Uterus (tissue), 4 donors: ENCODE results near the gene FUNDC2. TPM values are rescaled to one million over a fixed set of nuclear protein-coding genes. Genes with fewer than 3 reads are reported as not detected.

Experiments
- DNase-seq, 2 donors: peaks; one replicate each; pipeline ENCODE4 v3.0.0-alpha.2; 2019 to 2020
- H3K27ac ChIP-seq, 2 donors: fragments of 200-600 bp; sonication (generic); 1 replicate in 1 of 2; 2 replicates in 1 of 2; pipeline ENCODE4 v1.5.1; 2016 to 2018
- H3K27me3 ChIP-seq, 2 donors: fragments of 200-600 bp; sonication (generic); one replicate each; pipeline ENCODE4 v1.5.1; 2018 to 2019; ENCODE audit warnings: control low read depth in 1 of 2
- H3K36me3 ChIP-seq, 2 donors: fragments of 200-600 bp; sonication (generic); one replicate each; pipeline ENCODE4 v1.5.1; 2019; ENCODE audit warnings: control low read depth in 1 of 2
- H3K4me1 ChIP-seq, 2 donors: fragments of 200-600 bp; sonication (generic); one replicate each; pipeline ENCODE4 v1.5.1; 2018 to 2019; ENCODE audit warnings: control low read depth in 1 of 2
- H3K4me3 ChIP-seq, 2 donors: fragments of 200-600 bp; sonication (generic); 1 replicate in 1 of 2; 2 replicates in 1 of 2; pipeline ENCODE4 v1.5.1; 2018 to 2019; ENCODE audit warnings: mild to moderate bottlenecking in 1 of 2
- H3K9me3 ChIP-seq, 2 donors: fragments of 200-600 bp; sonication (generic); one replicate each; pipeline ENCODE4 v1.5.1; 2019; ENCODE audit warnings: control low read depth in 1 of 2
- CTCF ChIP-seq, 4 experiments: fragments of 200-600 bp in 2 of 4; fragments of 450-650 bp in 2 of 4; sonication (generic) in 2 of 4; IDR thresholded peaks; one replicate each; pipeline ENCODE4 v1.5.1; 2016 to 2019; ENCODE audit warnings: antibody characterized with exemption in 4 of 4, mild to moderate bottlenecking in 2 of 4, moderate library complexity in 1 of 4
- POLR2A ChIP-seq, 2 donors: fragments of 450-650 bp; IDR thresholded peaks; one replicate each; pipeline ENCODE4 v1.6.1; 2016; ENCODE audit warnings: antibody characterized with exemption in 2 of 2, mild to moderate bottlenecking in 1 of 2, moderate library complexity in 1 of 2
- intact Hi-C: fragments of 100-400 bp; cut with DNase I; formaldehyde crosslinking; loops from one replicate; pipeline ENCODE4 v1.15.1; 2023; ENCODE audit warnings: low total_unique reads
- total RNA-seq, 4 donors: library from RNA; depleted of rRNA in 3 of 4; stranded (reverse); fragments of >200 nt in 3 of 4; gene quantifications; one replicate each; pipeline versions ENCODE4 v1.1.0 to v1.2.4, GENCODE V29; 2014 to 2023
- donor health status: DM: yes; HTN: yes; CAD: no.

Gene FUNDC2
- total RNA-seq, 4 donors from 2014 or later, result 47.8 to 102 (median 70.7) TPM

DNA sequence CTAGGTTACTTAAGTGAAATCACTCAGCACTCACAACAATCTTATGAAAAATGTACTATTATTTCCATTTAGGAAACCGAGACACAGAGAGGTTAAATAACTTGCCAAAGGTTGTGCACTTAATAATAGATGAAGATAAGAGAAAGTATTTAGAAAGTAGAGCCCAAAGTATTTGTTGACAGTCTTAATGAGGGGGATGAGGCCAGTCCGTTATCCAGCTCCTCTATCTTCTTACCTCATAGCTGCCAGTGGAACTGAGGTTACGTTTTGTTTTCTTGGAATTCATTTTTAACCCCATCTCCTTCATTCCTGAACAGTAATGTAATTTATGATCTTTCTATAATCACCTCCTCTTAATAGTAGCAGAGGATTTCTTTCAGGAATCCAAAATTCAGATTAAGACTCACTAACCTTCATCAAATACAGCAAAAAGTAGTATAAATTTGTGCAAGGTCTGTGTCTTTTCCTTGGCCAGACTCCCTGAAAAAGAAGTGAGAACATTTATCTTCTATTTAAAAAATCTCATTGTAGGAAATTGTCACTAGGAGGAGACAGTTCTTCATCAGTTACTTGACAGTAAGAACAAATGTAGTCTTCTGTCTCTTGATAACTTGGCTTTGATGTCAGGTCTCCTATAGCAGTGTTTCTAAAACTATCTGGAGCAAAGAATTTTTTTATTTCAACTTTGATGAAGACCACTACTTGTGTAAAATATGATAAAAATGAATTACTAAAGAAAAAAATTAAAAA, 39.6 kb upstream of the FUNDC2 start:
- Histone ChIP-seq H3K4me3 (no peak overlapping the region), H3K36me3 (no peaks in the 10 kb centered on the region), H3K9me3 (no peaks in the 10 kb centered on the region), H3K27ac (no peak overlapping the region), H3K27me3 (no peaks in the 10 kb centered on the region), H3K4me1 (no peaks in the 10 kb centered on the region)
- intact Hi-C loops, result no loop called here
- no peak for TF ChIP-seq POLR2A (IDR thresholded peaks at IDR 0.05)
- TF ChIP-seq CTCF (IDR thresholded peaks at IDR 0.05), result no peak
- DNase-seq, result no peak

GRCh38 chrX:154987940-154988339, 38.7 kb upstream of the FUNDC2 start:
- intact Hi-C loops, result no loop called here
- no peak for DNase-seq
- TF ChIP-seq CTCF (IDR thresholded peaks at IDR 0.05) (no peak), POLR2A (IDR thresholded peaks at IDR 0.05) (no peak)
- Histone ChIP-seq H3K4me1 (no peaks in the 10 kb centered on the region), H3K9me3 (no peaks in the 10 kb centered on the region), H3K36me3 (no peaks in the 10 kb centered on the region), H3K4me3 (no peak overlapping the region), H3K27ac (no peak overlapping the region), H3K27me3 (no peaks in the 10 kb centered on the region)

- intact Hi-C loops, result no loop called here
- Histone ChIP-seq H3K9me3 (no peaks in the 10 kb centered on the region), H3K27ac (no peak overlapping the region), H3K4me3 (no peak overlapping the region), H3K36me3 (no peaks in the 10 kb centered on the region), H3K27me3 (no peaks in the 10 kb centered on the region), H3K4me1 (no peaks in the 10 kb centered on the region)
- no peak for DNase-seq
- TF ChIP-seq CTCF (IDR thresholded peaks at IDR 0.05), result no peak
- no peak for TF ChIP-seq POLR2A (IDR thresholded peaks at IDR 0.05)
These were observed 37.9 kb upstream of the FUNDC2 start for GRCh38 chrX:154988719-154989118.

GRCh38 chrX:154990496-154990895, 36.1 kb upstream of the FUNDC2 start:
- intact Hi-C loops, result no loop called here

More at GRCh38 chrX:154990496-154990895, 36.1 kb upstream of the FUNDC2 start:
- no peak overlapping the region for H3K4me3 ChIP-seq
- no peaks in the 10 kb centered on the region for H3K36me3 ChIP-seq
- DNase-seq, result no peak
- no peaks in the 10 kb centered on the region for H3K4me1 ChIP-seq
- TF ChIP-seq CTCF (IDR thresholded peaks at IDR 0.05), result no peak
- no peak for TF ChIP-seq POLR2A (IDR thresholded peaks at IDR 0.05)
- no peaks in the 10 kb centered on the region for H3K27me3 ChIP-seq
- no peaks in the 10 kb centered on the region for H3K9me3 ChIP-seq
- no peak overlapping the region for H3K27ac ChIP-seq
